ENCODE results near the gene FGF14. TPM values are rescaled to one million over a fixed set of nuclear protein-coding genes. Genes with fewer than 3 reads are reported as not detected.

Gene FGF14
- total and polyA plus RNA-seq, 2 donors (not counting 1 experiment from before 2014, with no cell fraction given), result under 0.01 TPM; not detected in 1

DNA sequence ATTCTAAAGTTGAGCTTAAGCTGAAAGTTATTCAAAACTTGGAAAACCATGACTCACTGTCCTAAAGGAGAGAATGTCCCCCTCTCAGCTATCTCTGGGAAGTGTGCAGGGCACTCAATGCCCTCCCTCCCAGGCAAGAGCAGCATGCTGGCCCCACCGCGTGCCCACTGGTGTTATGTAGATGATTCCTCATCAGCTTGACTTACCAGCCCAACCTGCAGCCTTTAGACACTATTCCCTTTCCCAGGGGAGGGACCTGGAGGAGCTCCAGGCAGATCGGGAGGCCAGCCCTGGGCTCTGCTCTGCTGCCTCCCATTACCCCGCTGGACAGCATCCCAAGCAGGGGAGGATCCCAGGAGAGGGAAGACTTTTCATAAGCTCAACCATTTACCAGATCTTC lies 124.6 kb downstream of the FGF14 start:
- Histone ChIP-seq H3K79me2 (ENCODE audit: control insufficient read depth, insufficient read depth, low read length) (no peaks in the 10 kb centered on the region), H2AFZ (ENCODE audit: insufficient read depth, low read depth, low read length, poor library complexity, severe bottlenecking) (no peak overlapping the region), H3K9me3 (ENCODE audit: control extremely low read depth in 1 of 3, control insufficient read depth in 2 of 3, insufficient read depth in 1 of 3, low read length in 2 of 3) (peaks cover 0 to 2% (median 0%) of the 10 kb centered on the region in 3 donors), H3K4me2 (replicated peaks; ENCODE audit: low read depth, low read length, poor library complexity, severe bottlenecking) (no peak overlapping the region), H3K27ac (ENCODE audit: low read length in 2 of 2) (no peak overlapping the region), H3K36me3 (replicated peaks in 1 of 2; ENCODE audit: control extremely low read depth in 1 of 2, control insufficient read depth in 1 of 2, extremely low read depth in 1 of 2, insufficient read depth in 2 of 2, low read length in 1 of 2) (no peaks in the 10 kb centered on the region), H3K9ac (ENCODE audit: low read length) (no peak overlapping the region), H3K4me1 (ENCODE audit: control insufficient read depth in 2 of 2, insufficient read depth in 2 of 2, low read length in 2 of 2) (no peaks in the 10 kb centered on the region), H4K20me1 (ENCODE audit: control insufficient read depth, insufficient read depth, low read length, poor library complexity, severe bottlenecking) (no peaks in the 10 kb centered on the region), H3K4me3 (ENCODE audit: control extremely low read depth in 1 of 5, extremely low read depth in 1 of 5, insufficient read depth in 1 of 5, low read depth in 2 of 5, low read length in 4 of 5) (no peak overlapping the region), H3K27me3 (replicated peaks in 1 of 4; ENCODE audit: control extremely low read depth in 1 of 4, control insufficient read depth in 3 of 4, insufficient read depth in 4 of 4, low read length in 3 of 4) (no peaks in the 10 kb centered on the region)
- CTCF ChIA-PET, result no interaction called here
- 80% methylated on average over 1 of the region's 4 CpGs for WGBS (ENCODE audit: insufficient coverage)
- no peaks in the 10 kb centered on the region for H3K27me3 Mint-ChIP-seq
- DNase-seq (no peak), ATAC-seq (ENCODE audit: low read depth) (no peak)
- intact Hi-C loops (cut with micrococcal nuclease), result no loop called here
- no peak for TF ChIP-seq EZH2 (IDR thresholded peaks at IDR 0.05; ENCODE audit: borderline replicate concordance, insufficient read depth, low read depth, low read length, poor library complexity, severe bottlenecking)
- TF ChIP-seq, protein P1, sequence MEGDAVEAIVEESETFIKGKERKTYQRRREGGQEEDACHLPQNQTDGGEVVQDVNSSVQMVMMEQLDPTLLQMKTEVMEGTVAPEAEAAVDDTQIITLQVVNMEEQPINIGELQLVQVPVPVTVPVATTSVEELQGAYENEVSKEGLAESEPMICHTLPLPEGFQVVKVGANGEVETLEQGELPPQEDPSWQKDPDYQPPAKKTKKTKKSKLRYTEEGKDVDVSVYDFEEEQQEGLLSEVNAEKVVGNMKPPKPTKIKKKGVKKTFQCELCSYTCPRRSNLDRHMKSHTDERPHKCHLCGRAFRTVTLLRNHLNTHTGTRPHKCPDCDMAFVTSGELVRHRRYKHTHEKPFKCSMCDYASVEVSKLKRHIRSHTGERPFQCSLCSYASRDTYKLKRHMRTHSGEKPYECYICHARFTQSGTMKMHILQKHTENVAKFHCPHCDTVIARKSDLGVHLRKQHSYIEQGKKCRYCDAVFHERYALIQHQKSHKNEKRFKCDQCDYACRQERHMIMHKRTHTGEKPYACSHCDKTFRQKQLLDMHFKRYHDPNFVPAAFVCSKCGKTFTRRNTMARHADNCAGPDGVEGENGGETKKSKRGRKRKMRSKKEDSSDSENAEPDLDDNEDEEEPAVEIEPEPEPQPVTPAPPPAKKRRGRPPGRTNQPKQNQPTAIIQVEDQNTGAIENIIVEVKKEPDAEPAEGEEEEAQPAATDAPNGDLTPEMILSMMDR (IDR thresholded peaks at IDR 0.05), result no peak
- no peaks in the 10 kb centered on the region for H3K9me3 Mint-ChIP-seq (ENCODE audit: insufficient read depth)
- H3K4me1 Mint-ChIP-seq, result no peaks in the 10 kb centered on the region
- no peak overlapping the region for H3K27ac Mint-ChIP-seq
- H3K4me3 Mint-ChIP-seq, result no peak overlapping the region
- POLR2A ChIA-PET, result no interaction called here

- Histone ChIP-seq H4K20me1 (ENCODE audit: control insufficient read depth, insufficient read depth, low read length, poor library complexity, severe bottlenecking) (no peaks in the 10 kb centered on the region), H2AFZ (ENCODE audit: insufficient read depth, low read depth, low read length, poor library complexity, severe bottlenecking) (no peak overlapping the region), H3K36me3 (replicated peaks in 1 of 2; ENCODE audit: control extremely low read depth in 1 of 2, control insufficient read depth in 1 of 2, extremely low read depth in 1 of 2, insufficient read depth in 2 of 2, low read length in 1 of 2) (no peaks in the 10 kb centered on the region), H3K27ac (ENCODE audit: low read length in 2 of 2) (no peak overlapping the region), H3K79me2 (ENCODE audit: control insufficient read depth, insufficient read depth, low read length) (no peaks in the 10 kb centered on the region), H3K9me3 (ENCODE audit: control extremely low read depth in 1 of 3, control insufficient read depth in 2 of 3, insufficient read depth in 1 of 3, low read length in 2 of 3) (peaks cover 0 to 2% (median 0%) of the 10 kb centered on the region in 3 donors), H3K9ac (ENCODE audit: low read length) (no peak overlapping the region), H3K4me1 (ENCODE audit: control insufficient read depth in 2 of 2, insufficient read depth in 2 of 2, low read length in 2 of 2) (no peaks in the 10 kb centered on the region), H3K27me3 (replicated peaks in 1 of 4; ENCODE audit: control extremely low read depth in 1 of 4, control insufficient read depth in 3 of 4, insufficient read depth in 4 of 4, low read length in 3 of 4) (no peaks in the 10 kb centered on the region), H3K4me3 (ENCODE audit: control extremely low read depth in 1 of 5, extremely low read depth in 1 of 5, insufficient read depth in 1 of 5, low read depth in 2 of 5, low read length in 4 of 5) (no peak overlapping the region), H3K4me2 (replicated peaks; ENCODE audit: low read depth, low read length, poor library complexity, severe bottlenecking) (no peak overlapping the region)
- no peak for ATAC-seq (ENCODE audit: low read depth)
- Mint-ChIP-seq H3K27ac (no peak overlapping the region), H3K9me3 (ENCODE audit: insufficient read depth) (no peaks in the 10 kb centered on the region), H3K27me3 (no peaks in the 10 kb centered on the region), H3K4me1 (no peaks in the 10 kb centered on the region), H3K4me3 (no peak overlapping the region)
- DNase-seq, result no peak
- TF ChIP-seq EZH2 (IDR thresholded peaks at IDR 0.05; ENCODE audit: borderline replicate concordance, insufficient read depth, low read depth, low read length, poor library complexity, severe bottlenecking), result no peak
- TF ChIP-seq, protein P1 (IDR thresholded peaks at IDR 0.05), result no peak
- ChIA-PET CTCF (no interaction called here), POLR2A (no interaction called here)
- WGBS (ENCODE audit: insufficient coverage), result no CpG with 5 or more reads among the region's 1 CpG
- intact Hi-C loops (cut with micrococcal nuclease), result no loop called here
These were observed 125.4 kb downstream of the FGF14 start for GRCh38 chr13:102276404-102276803.

Data from B cell (primary cell).